ENCODE results near the gene TMIGD1. TPM values are rescaled to one million over a fixed set of nuclear protein-coding genes. Genes with fewer than 3 reads are reported as not detected.
A peak's percentile ranks its signal among the peaks of the same experiment; 100 is the strongest.

TMIGD1 gene
- total and polyA plus RNA-seq, 2 of the 13 experiments (the other 11 are each of a cell fraction or from before 2014, with no cell fraction given), result not detected

DNA sequence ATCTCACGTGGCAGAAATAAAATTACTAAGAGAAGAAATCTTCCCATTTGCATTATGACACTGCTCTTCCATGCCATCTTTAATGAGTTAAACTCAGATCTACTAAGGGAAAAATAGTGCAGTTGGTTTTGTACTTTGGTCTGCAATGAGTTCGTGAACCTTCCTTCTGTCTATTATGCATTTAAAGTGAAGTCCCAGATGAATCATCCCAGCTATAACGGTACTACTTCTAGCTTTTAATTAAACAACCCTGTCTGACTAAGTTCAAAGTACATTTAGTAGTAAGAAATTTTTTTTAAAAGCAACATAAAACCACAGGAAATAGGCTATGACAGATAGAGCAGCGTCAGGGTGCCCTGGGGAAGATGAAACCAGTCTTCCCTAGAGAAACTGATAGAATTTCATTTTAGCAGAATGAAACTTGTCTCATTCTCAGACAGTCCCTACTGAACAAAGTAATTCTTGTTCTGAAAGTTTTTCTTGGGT is 1.8 kb downstream of the TMIGD1 start (continued):
- TF ChIP-seq, protein P1, sequence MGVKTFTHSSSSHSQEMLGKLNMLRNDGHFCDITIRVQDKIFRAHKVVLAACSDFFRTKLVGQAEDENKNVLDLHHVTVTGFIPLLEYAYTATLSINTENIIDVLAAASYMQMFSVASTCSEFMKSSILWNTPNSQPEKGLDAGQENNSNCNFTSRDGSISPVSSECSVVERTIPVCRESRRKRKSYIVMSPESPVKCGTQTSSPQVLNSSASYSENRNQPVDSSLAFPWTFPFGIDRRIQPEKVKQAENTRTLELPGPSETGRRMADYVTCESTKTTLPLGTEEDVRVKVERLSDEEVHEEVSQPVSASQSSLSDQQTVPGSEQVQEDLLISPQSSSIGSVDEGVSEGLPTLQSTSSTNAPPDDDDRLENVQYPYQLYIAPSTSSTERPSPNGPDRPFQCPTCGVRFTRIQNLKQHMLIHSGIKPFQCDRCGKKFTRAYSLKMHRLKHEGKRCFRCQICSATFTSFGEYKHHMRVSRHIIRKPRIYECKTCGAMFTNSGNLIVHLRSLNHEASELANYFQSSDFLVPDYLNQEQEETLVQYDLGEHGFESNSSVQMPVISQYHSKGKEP (CRISPR knock-in tag; IDR thresholded peaks at IDR 0.05), result no peak
- TF ChIP-seq SALL2 (CRISPR knock-in tag; IDR thresholded peaks at IDR 0.05), result no peak
- TF ChIP-seq ZNF646 (CRISPR knock-in tag; IDR thresholded peaks at IDR 0.05), result no peak
- TF ChIP-seq SMYD3 (CRISPR knock-in tag; IDR thresholded peaks at IDR 0.05), result no peak
- 0 out of 2 replicates have a peak, but pooled peaks have one; percentile 14 for TF ChIP-seq DRAP1 (CRISPR knock-in tag; IDR thresholded peaks at IDR 0.05)
- TF ChIP-seq ZNF335 (CRISPR knock-in tag; IDR thresholded peaks at IDR 0.05), result no peak
- TF ChIP-seq XRCC5 (optimal IDR thresholded peaks at IDR 0.05; ENCODE audit: low read length), result no peak
- no peak for TF ChIP-seq ZNF780A (CRISPR knock-in tag; IDR thresholded peaks at IDR 0.05)
- TF ChIP-seq SIX1 (CRISPR knock-in tag; IDR thresholded peaks at IDR 0.05; ENCODE audit: borderline replicate concordance), result peak; percentile 15; the same call in 1 of the 2 replicates
- TF ChIP-seq RARA (CRISPR knock-in tag; IDR thresholded peaks at IDR 0.05), result peak; percentile 93
- TF ChIP-seq AGO1 (IDR thresholded peaks at IDR 0.05; ENCODE audit: low read depth, low read length, poor library complexity, severe bottlenecking), result no peak
- 0 out of 2 replicates have a peak, but pooled peaks have one; percentile 33 for TF ChIP-seq ZBTB21 (CRISPR knock-in tag; IDR thresholded peaks at IDR 0.05)
- no peak for TF ChIP-seq ZNF282 (IDR thresholded peaks at IDR 0.05; ENCODE audit: partially characterized antibody)
- no peak for TF ChIP-seq ZBTB14 (CRISPR knock-in tag; IDR thresholded peaks at IDR 0.05)
- no peak for TF ChIP-seq SMAD9 (CRISPR knock-in tag; IDR thresholded peaks at IDR 0.05)
- TF ChIP-seq ASH2L (IDR thresholded peaks at IDR 0.05; ENCODE audit: insufficient read length, low read depth, low read length), result peak; percentile 58
- TF ChIP-seq ZNF33A (CRISPR knock-in tag; IDR thresholded peaks at IDR 0.05; ENCODE audit: borderline replicate concordance), result no peak
- no peak for TF ChIP-seq DMTF1 (CRISPR knock-in tag; IDR thresholded peaks at IDR 0.05)
